ENCODE measurements around the gene PHACTR3. TPM values are rescaled to one million over a fixed set of nuclear protein-coding genes. Genes with fewer than 3 reads are reported as not detected.

Gene PHACTR3
- total RNA-seq, 1 donor from 2014 or later, result not detected

- TF ChIP-seq, protein P1, sequence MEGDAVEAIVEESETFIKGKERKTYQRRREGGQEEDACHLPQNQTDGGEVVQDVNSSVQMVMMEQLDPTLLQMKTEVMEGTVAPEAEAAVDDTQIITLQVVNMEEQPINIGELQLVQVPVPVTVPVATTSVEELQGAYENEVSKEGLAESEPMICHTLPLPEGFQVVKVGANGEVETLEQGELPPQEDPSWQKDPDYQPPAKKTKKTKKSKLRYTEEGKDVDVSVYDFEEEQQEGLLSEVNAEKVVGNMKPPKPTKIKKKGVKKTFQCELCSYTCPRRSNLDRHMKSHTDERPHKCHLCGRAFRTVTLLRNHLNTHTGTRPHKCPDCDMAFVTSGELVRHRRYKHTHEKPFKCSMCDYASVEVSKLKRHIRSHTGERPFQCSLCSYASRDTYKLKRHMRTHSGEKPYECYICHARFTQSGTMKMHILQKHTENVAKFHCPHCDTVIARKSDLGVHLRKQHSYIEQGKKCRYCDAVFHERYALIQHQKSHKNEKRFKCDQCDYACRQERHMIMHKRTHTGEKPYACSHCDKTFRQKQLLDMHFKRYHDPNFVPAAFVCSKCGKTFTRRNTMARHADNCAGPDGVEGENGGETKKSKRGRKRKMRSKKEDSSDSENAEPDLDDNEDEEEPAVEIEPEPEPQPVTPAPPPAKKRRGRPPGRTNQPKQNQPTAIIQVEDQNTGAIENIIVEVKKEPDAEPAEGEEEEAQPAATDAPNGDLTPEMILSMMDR (IDR thresholded peaks at IDR 0.05), result no peak
- peak; percentile 85 for DNase-seq (ENCODE audit: low spot score)
- no peak overlapping the region for H3K4me3 Mint-ChIP-seq (ENCODE audit: unreplicated experiment)
- peaks cover 16% of the 10 kb centered on the region for H3K27me3 Mint-ChIP-seq (ENCODE audit: low read depth)
- no peaks in the 10 kb centered on the region for H3K36me3 Mint-ChIP-seq (ENCODE audit: low read depth)
- no peaks in the 10 kb centered on the region for H3K9me3 Mint-ChIP-seq (ENCODE audit: low read depth)
- H3K27ac Mint-ChIP-seq (ENCODE audit: unreplicated experiment), result no peak overlapping the region
- H3K4me1 Mint-ChIP-seq (ENCODE audit: low read depth), result no peaks in the 10 kb centered on the region
Measured at GRCh38 chr20:59741073-59741472, 136.7 kb downstream of the PHACTR3 start.

GRCh38 chr20:59742351-59743095 is 138.2 kb downstream of the PHACTR3 start:
- peaks cover 19% of the 10 kb centered on the region for H3K27me3 Mint-ChIP-seq (ENCODE audit: low read depth)
- TF ChIP-seq, protein P1 (IDR thresholded peaks at IDR 0.05), result no peak
- peak; percentile 83 for DNase-seq (ENCODE audit: low spot score)
- no peak overlapping the region for H3K4me3 Mint-ChIP-seq (ENCODE audit: unreplicated experiment)
- no peaks in the 10 kb centered on the region for H3K4me1 Mint-ChIP-seq (ENCODE audit: low read depth)
- no peaks in the 10 kb centered on the region for H3K9me3 Mint-ChIP-seq (ENCODE audit: low read depth)
- H3K27ac Mint-ChIP-seq (ENCODE audit: unreplicated experiment), result no peak overlapping the region
- H3K36me3 Mint-ChIP-seq (ENCODE audit: low read depth), result no peaks in the 10 kb centered on the region

DNA sequence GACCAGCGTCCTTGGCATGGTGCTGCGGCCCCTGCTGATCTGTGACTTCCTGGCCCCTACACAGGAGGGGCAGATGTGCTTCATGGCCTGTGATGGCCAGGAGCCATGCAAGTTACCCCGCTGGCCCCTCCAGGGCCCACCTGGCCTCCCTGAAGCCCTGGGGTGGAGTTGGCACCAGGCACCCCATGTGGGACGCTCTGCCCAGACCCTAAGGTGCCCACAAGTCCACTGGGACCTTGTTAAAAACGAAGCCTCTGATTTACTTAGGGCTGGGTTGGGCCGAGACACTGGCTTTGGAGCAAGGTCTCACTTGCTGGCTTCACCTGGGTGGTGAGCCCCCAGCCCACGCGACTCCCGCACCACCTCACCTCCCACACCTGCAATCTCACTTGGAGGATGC is 139.0 kb downstream of the PHACTR3 start:
- Mint-ChIP-seq H3K27ac (ENCODE audit: unreplicated experiment) (no peak overlapping the region), H3K36me3 (ENCODE audit: low read depth) (no peaks in the 10 kb centered on the region), H3K4me3 (ENCODE audit: unreplicated experiment) (no peak overlapping the region), H3K9me3 (ENCODE audit: low read depth) (no peaks in the 10 kb centered on the region), H3K27me3 (ENCODE audit: low read depth) (peaks cover 13% of the 10 kb centered on the region), H3K4me1 (ENCODE audit: low read depth) (no peaks in the 10 kb centered on the region)
- no peak for DNase-seq (ENCODE audit: low spot score)
- TF ChIP-seq, protein P1 (IDR thresholded peaks at IDR 0.05), result no peak

DNA sequence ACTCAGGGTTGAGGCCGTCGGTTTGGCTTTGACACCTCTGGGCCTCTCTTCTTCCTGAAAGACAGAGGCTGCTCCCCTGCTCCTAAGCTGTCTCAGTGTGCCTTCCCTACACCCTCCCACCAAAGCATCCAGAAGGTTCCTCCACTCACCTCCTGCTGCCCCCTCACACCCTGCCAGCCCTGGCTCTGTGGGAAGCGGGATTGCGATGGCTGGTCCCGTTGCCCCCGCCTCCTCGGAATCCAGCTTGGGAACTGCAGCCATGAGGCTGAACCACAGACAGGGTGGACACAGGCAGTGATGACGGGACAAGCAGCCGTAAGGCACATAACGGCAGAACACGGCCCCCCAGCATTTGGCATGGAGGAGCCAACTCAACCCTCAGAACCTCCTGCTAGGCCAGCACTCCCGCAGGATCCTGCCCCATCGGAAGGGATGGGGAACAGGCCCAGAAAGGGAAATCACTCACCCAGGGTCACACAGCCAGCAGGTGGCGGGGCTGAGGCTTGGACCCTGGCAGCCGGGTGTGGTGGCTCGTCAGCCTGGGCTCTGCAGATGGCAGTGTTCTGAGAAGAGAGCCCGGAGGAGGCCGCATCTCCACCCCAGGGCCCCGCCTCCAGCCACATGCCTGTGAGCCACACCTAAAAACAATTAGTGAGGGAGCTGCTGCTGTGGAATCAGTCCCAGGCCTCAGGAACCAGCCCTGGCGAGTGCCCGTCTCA is 139.6 kb downstream of the PHACTR3 start:
- DNase-seq (ENCODE audit: low spot score), result no peak
- TF ChIP-seq, protein P1 (IDR thresholded peaks at IDR 0.05), result no peak
- Mint-ChIP-seq H3K9me3 (ENCODE audit: low read depth) (no peaks in the 10 kb centered on the region), H3K36me3 (ENCODE audit: low read depth) (no peaks in the 10 kb centered on the region), H3K4me1 (ENCODE audit: low read depth) (no peaks in the 10 kb centered on the region), H3K4me3 (ENCODE audit: unreplicated experiment) (no peak overlapping the region), H3K27me3 (ENCODE audit: low read depth) (peaks cover 8% of the 10 kb centered on the region), H3K27ac (ENCODE audit: unreplicated experiment) (no peak overlapping the region)

DNA sequence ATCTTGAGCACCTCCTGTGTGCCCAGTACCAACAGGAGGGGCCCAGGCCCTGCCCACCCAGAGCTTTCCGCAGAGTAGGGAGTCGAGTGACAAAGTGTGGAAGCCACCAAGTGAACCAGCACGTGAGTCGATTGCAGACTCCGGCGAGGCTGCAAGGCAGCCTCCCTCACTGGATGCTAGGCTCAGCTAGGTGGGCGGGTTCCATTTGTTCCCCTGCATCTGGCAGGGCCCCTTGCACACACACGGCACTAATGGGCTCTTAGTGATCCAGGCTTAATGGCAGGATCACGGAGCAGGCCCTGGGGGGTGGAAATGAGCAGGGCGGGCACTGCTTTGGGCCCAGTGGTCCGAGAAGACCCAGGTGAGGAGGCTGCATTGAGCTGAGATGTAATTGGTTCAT is 140.4 kb downstream of the PHACTR3 start:
- no peaks in the 10 kb centered on the region for H3K9me3 Mint-ChIP-seq (ENCODE audit: low read depth)
- no peak overlapping the region for H3K4me3 Mint-ChIP-seq (ENCODE audit: unreplicated experiment)
- H3K27me3 Mint-ChIP-seq (ENCODE audit: low read depth), result peaks cover 14% of the 10 kb centered on the region
- TF ChIP-seq, protein P1 (IDR thresholded peaks at IDR 0.05), result no peak
- no peaks in the 10 kb centered on the region for H3K36me3 Mint-ChIP-seq (ENCODE audit: low read depth)
- H3K4me1 Mint-ChIP-seq (ENCODE audit: low read depth), result no peaks in the 10 kb centered on the region
- H3K27ac Mint-ChIP-seq (ENCODE audit: unreplicated experiment), result no peak overlapping the region
- no peak for DNase-seq (ENCODE audit: low spot score)
